GM18526 (cell line): ENCODE results near the gene PRSS57.

Source experiments
- POLR2A ChIP-seq: IDR thresholded peaks from 3 replicates; pipeline ENCODE4 v1.6.1; 2011; ENCODE audit not compliant: insufficient read length; ENCODE audit errors: extremely low read depth

The PRSS57 gene

DNA sequence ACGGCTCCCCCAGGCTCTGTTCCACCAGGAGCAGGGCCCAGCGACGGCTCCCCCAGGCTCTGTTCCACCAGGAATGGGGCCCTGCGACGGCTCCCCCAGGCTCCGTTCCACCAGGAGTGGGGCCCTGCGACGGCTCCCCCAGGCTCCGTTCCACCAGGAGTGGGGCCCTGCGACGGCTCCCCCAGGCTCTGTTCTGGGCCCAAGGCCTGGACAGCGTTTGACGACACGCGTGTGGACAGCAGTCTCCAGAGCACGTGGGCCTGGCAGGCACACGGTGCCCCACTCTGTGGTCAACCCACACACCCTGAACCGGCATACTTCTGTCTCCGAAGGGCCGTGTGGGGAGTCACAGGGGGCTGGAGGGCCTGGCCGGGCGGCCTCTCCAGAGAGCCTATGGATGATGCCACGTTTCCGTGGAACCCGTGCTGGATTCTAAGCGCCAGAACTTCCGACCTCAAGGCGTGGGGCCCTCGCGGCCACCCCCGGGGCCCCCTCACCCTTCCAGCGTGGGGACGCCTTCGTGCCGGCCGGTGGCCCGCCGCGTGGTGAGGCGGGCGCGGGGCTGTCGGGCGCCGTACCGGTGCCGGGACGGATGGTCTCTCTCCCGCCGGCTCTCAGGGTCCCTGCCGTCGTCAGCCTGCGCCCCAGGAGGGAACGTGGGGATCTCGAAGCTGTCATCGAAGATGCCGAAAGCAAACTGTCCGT is 44.0 kb downstream of the PRSS57 start:
- no peak for TF ChIP-seq POLR2A

DNA sequence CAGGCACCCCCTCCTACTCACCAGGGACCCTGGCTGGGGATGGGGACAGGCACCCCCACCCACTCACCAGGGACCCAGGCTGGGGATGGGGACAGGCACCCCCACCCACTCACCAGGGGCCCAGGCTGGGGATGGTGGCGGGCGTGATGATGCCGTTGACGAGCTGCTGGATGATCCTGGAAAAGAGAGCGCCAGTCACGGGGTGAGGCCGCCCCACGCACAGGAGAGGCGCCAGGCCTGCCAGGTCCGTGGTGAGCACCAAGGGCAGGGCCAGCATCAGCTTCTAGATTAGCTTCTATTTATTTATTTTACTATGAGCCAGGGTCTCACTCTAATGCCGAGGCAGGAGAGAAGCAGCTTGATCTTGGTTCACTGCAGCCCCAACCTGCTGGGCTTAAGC is 45.1 kb downstream of the PRSS57 start:
- TF ChIP-seq POLR2A = no peak

DNA sequence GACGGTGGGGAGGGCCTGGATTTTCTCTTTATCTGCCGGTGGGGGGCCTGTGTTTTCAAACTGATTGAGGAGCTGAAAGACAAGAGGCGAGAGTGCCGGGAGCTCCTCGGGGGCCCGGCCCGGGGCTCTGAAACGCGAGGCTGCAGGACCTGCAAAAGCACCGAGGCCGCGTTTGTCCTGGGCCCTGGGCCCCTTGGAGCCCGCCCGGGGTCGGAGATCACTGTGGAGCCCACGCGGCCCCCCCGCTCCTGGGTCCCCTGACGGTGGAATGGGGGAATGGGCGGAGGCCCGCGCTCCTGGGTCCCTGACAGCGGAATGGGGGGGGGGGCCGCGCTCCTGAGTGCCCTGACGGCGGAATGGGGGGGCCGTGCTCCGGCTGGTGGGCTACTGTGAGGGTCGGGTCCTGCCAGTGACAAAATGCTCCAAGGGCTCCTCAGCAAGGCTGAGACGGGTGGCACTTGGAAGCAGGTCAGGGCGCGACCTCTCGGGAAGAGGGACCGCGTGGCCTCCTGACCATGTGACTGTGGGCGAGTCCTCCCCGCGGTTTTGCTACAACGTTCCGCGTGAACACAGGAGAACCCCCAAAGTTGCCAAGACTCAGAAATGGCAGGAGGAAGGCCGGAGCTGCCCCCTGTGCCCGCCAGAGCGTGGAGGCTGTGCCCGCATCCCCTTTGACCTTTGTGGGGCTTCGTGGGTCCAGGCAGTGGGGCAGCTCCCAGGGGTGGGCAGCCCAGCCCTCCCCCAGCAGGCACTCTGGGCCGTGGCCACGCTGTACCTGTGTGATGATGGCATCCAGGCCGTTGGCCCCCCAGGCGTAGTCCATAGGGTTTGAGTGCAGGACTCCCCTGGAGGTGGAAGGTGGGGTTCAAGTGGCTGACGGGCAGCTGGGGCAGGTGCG is 46.1 kb downstream of the PRSS57 start:
- no peak for TF ChIP-seq POLR2A

DNA sequence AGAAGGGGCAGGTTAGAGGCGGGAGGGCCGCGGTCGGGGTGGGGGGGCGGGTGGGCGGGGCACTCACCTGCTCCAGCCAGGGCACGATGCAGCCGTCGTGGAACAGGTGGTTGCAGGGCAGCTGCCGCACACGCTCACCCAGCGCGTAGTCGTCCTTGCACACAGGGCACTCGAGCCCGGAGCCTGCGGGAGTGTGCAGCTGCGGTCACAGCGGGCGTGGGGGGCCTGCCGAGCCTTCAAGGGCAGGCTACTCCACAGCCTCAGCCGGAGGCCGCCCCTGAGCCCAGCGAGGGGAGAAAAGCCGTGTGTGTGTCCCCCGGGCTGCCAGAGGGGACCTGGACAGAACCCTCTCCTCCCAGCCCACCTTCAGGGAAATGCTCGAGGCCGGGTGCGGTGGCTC is 46.9 kb downstream of the PRSS57 start:
- TF ChIP-seq POLR2A = no peak

DNA sequence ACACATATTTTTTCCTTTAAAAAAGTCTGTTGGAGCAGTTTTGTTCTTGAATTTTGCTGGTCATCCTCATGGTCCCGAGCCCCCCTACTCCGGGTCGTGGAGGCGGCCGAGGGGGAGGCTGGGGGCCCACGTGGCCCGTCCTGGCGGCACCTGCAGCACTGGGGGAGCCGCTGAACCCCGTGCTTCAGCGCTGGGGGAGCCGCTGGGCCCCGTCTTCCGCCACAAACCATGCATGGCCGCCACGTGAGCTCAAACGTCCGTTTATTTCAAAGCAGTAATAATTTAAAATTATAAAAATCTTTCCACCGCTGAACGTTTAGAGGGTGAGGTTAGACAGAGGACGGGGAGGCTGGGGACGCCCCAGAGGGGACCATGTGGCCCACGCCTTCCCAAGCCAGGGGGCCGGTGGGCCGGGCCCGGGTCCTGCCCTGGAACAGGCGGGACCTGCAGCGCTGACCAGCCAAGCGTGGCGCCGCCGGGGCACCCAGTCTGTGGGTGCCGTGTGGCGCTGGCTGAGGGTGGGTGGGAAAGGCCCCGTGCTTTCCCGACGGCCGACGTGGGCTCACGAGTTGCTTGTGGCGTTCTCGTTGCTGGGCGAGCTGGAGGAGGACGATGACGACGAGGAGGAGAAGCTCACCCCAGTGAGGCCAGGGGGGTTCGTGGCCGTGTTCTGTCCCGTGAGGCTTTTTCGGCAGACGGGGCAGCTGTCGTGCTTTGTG is 47.5 kb downstream of the PRSS57 start:
- TF ChIP-seq POLR2A = no peak

DNA sequence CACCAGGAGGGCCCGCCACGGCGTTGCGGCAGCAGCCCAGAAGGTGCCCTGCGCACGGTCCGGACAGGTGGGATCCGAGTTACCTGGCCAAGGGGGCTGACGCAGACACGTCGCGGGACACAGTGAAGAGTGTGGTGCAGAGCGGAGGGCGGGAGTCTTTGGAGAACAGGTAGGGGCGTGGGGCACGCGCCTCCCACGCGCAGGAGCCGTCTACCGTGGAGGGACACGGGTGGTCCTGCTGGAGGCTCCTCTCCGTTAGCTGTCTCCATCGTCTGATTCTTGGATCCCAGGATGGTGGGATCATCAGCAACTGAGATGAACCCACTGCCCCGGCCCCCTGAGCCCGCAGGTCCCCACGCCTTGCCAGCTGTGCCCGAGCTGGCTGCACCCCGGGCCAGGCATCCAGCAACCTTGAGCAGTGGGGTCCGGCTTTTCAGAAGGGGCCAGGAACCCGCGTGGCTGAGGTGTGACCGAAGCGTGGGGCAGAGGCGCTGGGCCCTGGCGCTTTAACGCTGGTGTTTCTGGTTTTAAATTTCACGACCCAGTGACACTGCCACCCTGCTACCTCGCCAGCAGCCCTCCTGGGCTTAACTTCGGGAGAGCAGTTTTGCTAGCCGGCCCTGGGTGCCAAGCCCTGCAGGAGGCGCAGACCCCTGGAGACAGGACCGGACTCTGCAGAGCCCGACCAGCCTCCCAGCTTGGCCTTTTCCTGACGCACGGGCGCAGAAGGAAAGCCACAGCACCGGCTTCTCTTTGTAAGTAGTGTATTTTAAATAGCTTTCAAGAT is 48.3 kb downstream of the PRSS57 start:
- no peak for TF ChIP-seq POLR2A

DNA sequence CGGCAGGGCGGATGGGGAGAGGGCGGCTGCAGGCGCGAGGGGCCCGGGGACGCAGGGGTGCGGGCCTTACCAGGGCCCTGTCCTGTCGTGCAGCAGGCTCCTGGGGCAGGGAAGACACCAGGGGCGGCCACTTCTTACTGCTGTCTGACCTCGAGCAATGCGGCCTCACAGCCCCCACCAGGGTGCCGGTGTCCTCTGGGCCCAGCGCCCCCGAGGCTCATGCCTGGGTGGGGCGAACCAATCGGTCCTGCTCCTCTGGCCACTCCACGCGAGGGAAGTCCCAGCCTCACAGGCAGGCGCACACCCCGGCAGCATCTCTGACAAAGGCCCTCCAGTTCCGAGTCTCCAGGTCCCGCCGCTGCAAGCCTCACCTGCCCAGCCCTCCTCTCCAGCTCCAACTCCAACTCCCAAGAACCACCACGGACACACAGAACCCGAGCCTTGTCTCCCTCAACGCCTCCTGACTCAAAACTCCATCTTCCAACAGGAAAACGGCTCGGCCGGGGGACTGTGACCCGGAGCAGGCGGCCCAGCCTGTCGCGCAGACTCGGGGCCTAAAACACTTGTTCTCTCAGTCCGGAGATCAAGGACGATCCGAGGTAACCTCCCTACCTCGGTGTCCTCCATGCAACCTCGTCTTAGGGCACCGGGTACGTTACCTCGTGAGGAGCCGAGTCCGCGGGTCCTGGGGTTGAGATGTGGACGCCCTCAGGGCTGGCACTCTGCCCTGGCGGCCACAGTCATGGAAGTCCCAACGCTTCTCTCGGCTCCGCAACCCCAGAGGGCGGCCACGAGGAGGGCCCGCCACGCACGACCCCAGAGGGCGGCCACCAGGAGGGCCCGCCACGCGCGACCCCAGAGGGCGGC is 49.1 kb downstream of the PRSS57 start:
- no peak for TF ChIP-seq POLR2A

DNA sequence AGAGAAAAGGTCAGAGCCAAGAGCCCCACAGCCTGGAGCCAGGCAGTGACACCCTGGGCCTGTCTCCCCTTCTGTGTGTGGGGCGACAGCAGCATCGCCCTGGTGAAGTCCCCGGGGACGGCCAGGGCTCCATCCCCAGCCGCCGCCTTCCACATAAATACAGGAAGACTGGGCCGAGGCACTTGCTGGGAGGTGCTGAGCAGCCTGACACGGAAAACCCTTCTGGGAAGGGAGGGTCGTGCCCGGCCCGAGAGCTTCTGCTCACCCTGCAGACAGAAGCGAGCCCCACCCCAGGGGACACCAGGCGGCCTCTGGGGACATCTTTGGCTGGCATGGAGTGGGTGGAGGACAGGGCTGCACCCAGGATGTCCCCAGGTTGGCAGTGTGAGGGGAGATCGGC is 50.5 kb downstream of the PRSS57 start:
- no peak for TF ChIP-seq POLR2A

DNA sequence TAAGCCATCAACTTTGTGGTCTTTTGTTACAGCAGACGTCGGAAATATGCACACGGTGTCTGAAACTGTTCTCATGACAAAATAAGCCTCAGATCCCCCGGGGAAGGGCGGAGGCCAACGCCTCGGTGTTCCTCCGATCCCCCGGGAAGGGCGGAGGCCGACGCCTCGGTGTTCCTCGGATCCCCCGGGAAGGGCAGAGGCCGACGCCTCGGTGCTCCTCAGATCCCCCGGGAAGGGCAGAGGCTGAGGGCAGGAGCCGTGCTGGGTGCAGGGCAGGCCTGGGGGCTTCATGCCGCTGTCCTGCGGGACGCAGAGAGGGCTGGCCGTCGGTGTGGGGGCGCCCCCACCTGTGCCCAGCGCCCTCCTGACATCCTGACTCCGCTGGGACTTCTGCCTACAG is 50.9 kb downstream of the PRSS57 start:
- TF ChIP-seq POLR2A = no peak

DNA sequence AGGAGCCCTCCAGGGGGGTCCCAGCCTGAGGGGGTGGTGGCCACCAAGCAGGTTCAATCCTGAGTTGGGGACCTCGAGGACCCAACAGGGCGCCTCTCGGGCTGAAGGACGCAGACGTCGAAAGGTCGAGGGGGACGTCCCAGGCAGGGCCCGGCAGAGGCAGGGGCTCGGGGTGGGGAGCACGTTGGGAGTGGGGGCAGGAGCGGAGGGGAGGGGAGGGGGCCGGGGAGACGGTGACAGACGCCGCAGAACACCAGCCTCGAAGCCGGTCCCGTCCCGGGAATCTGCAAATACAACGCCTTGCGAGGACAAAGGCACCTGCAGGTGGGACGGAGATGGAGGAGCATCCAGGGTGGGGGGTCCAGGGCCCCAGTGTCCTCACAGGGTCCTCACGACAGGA is 51.5 kb downstream of the PRSS57 start:
- no peak for TF ChIP-seq POLR2A

DNA sequence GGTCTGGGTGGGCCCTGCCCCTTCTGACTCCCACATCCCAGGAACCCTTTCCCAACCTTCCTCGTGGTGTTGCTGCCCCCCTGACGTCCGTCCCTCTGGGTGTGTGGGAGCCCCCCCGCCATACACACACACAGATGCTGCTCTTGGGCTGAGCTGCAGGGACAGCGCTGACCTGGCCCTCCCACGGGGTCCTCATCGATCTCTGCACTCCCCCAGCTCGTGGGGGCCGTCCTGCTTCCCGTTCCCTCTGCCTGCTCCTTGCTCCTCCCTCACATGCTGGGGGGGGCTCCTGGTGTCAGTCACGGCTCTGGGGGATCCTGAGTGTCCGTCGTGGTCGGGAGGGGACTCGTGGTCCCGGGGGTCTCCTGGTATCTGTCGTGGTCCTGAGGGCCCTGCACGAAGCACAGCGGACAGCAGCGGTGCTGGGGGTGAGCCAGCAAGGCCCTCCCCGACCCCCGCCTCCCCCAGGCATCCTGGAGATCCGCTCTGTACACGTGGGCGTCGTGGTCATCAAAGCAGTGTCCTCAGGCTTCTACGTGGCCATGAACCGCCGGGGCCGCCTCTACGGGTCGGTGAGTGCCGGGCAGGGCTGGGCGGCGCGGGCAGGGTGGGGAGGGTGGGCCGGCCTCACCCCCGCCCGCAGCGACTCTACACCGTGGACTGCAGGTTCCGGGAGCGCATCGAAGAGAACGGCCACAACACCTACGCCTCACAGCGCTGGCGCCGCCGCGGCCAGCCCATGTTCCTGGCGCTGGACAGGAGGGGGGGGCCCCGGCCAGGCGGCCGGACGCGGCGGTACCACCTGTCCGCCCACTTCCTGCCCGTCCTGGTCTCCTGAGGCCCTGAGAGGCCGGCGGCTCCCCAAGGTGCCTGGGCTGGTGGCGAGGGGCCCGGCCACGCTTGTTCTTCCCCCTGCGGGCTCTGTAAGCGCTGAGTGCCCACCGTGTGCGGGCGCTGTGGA is 52.2 kb downstream of the PRSS57 start:
- no peak for TF ChIP-seq POLR2A

DNA sequence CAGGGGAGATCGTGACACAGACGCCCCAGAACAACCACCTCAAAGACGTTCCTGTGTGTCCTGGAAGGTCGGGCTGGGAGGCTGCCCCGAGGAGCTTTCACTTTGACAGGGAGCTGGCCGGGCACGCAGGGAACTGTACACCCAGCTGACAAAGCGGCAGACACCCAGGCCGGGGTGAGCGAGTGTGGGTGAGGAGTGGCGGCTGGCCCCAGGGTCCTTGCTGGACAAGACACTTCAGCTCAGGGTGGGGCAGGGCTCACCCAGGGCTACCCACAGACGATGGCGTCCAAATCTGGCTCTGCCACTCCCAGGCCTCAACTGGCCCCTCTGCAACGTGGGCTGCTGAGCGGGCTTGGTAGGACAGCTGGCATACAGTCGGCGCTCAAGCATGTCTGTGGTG is 53.5 kb downstream of the PRSS57 start:
- no peak for TF ChIP-seq POLR2A

DNA sequence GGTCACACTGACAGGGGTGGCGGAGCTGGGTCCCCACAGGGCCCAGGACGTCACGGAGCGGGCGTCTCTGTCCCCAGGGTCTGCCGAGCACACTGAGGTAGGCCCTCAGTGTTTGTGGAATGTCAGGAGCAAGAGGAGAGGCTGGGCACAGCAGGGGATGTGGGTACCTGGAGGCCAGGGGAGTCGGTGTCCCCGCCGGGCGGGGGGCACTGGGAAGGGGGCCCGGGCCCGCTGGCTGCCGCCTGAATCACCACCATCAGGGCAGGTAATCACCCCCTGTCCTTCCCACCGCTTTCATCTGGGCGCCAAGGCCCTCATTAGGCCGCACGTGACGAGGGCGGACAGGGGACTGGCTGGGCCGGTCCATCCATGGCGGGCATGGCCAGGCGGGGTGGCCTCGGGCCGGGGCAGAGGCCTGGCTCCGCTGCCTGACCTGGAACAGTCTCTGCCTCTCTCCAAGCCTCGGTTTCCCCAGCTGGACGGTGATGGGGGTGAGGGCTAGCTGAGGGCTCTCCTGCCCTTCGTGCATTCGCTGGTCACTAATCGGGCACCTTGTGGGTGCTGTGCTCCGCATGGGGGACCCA is 54.6 kb downstream of the PRSS57 start:
- no peak for TF ChIP-seq POLR2A
